HG02870 (cell line): Measurements from ENCODE around the gene NGLY1.
A peak's percentile ranks its signal among the peaks of the same experiment; 100 is the strongest.

ENCODE experiments used
- ATAC-seq: cut with Tn5 transposase; IDR thresholded peaks from one replicate; pipeline ENCODE4 v1.9.1; 2021; ENCODE audit warnings: mild to moderate bottlenecking, moderate library complexity; ENCODE audit not compliant: unreplicated experiment

Gene NGLY1

DNA sequence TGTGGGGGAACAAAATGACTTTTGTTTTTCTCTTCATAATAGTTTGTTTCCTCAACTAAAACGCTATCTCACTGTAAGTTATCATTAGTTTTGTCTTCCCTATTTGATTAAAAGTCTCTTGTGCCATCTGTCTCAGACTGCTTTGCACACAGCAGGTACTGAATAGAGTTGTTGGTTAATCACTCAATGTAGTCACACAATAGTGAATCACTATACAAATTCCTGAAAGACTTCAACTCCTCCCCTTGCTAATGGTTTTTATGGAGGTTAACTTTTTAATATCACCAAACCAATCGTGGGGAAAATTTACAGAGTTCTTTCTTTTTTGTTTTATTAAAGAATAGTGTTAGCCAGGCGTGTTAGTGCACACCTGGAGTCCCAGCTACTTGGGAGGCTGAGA lies 2.6 kb upstream of the NGLY1 start:
- ATAC-seq, result no peak

DNA sequence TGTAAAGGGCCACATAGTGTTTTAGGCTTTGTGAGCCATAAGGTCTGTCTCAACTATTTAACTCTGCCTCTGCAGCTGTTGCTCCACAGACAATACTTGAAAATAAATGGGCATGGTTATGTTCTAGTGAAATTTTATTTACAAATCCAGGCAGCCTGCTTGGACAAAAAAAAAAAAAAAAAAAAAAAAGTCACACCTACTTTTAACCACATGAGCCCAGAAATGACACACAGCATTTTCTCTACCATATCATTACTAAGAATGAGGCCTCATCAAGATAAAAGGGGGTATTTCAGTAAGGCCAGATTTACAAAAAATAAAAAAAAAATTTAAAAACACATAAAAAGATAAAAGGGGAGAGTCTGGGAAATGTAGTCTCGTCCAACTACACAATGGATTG lies 1.7 kb upstream of the NGLY1 start:
- ATAC-seq, result no peak

DNA sequence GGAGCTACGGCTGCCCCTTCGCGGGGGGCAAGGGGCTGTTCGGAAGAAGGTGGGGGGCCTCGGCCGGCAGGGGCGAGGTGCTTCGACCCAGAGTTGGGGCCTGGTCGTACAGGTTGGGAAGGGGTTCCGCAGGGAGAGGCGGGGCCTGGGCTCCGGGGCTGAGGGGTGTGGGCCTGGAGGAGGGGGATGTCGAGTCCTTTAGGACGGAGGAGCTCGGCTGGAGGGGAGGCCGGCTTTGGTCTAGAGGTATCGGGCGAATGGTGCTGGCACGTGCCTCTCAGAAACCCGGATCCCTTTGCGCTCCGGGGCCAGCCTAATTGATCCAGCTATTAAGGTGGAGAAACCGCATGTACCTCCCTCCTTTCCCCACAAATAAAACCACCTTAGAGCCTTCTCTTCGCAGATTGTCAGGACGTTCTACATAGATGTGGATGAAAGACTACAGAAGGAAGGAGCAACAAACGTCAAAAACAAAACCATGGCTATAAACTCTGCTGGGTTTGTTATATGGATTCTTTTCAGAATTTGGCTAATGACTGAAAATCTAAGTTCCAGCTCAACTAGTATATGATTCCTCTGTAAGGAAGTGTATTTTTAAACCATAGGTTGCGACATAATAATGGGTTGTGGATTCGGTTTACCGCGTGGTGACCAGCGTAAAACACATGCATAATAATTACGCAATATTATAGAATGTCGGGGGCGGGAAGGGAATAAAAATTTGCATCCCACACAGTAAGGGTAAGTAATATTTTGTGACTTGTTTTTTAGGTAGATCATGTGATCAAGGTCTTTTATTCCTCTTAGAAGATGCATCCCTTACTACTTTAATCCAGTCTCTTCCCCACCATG lies 644 bp upstream of the NGLY1 start:
- peak; percentile 20 for ATAC-seq

GRCh38 chr3:25782636-25782937 lies 656 bp downstream of the NGLY1 start:
- ATAC-seq, result no peak

GRCh38 chr3:25781758-25782594 lies 1.3 kb downstream of the NGLY1 start:
- ATAC-seq, result peak; percentile 65

DNA sequence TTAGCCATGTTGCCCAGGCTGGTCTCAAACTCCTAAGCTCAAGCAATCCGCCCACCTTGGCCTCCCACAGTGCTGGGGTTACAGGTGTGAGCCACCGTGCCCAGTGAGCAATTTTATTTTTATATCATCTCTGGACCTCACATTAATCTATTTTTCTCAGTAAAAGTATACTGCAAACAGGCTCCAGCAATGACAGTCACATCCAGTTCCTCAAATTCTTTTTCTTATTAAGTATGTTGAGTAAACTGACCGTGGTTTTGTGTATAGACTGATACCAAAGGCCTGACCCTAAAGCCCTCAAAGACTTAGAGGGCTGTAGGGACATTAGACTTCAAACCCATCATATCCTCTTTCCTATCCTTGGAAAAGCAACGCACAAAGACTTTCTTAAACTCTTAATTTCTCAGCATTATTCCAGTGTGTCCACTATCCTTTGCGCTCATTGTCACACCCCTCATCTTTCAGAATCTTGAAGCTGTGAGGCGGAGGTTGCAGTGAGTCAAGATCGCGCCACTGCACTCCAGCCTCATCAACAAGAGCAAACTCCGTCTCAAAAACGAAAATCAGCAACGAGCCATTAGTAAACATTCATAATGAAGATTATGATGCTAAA lies 2.0 kb downstream of the NGLY1 start:
- ATAC-seq, result peak; percentile 0

DNA sequence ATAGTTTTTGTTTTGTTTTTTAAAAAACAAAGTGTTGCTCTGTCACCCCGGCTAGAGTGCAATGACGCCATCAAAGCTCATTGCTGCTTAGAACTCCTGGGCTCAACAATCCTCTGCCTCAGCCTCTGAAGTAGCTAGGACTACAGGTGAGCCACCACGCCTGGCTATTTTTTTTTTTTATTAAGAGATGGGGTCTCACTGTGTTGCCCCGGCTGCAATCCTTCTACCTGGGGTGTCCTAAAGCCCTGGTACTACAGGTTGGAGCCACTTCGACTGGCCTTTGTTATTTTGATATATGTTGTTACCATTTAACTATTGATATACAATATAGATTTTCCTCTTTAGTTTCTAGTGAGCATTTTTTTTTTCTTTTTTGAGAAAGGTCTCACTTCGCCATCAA lies 2.6 kb downstream of the NGLY1 start:
- no peak for ATAC-seq

- peak; percentile 54 for ATAC-seq
These were observed 7.3 kb downstream of the NGLY1 start for GRCh38 chr3:25775936-25776335.

DNA sequence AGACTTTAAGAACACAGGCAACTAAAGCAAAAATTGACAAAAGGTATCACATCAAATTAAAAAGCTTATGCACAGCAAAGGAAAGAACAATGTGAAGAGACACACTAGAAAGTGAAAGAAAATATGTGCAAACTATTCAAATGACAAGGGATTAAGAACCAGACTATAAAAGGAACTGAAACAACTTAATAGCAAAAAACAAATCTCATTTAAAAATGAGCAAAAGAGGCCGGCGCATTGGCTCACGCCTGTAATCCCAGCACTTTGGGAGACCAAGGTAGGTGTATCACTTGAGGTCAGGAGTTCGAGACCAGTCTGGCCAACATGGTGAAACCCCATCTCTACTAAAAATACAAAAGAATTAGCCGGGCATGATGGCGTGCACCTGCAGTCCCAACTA lies 14.4 kb downstream of the NGLY1 start:
- peak; percentile 87 for ATAC-seq

- ATAC-seq, result no peak
These were observed 31.5 kb downstream of the NGLY1 start for GRCh38 chr3:25751725-25752124.

DNA sequence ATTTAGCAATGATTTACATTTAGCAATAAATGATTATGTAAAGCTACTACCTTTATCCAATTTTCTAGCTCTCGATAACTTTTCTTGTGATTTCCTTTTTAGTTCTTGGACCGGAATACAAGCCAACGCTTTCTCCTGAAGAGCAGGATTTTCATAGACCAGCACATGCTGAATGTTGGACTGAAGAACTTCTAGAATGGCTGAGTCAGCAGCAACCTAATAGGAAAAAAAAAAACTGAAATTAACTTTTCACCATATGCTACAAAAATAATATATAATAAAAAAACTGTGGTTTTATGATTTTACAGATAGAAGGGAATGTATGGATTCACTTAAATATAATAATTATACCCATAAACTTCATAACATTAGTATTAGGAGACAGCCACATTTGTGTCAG lies 32.2 kb downstream of the NGLY1 start:
- ATAC-seq, result no peak

- no peak for ATAC-seq
These were observed 34.1 kb downstream of the NGLY1 start for GRCh38 chr3:25749031-25749581.

DNA sequence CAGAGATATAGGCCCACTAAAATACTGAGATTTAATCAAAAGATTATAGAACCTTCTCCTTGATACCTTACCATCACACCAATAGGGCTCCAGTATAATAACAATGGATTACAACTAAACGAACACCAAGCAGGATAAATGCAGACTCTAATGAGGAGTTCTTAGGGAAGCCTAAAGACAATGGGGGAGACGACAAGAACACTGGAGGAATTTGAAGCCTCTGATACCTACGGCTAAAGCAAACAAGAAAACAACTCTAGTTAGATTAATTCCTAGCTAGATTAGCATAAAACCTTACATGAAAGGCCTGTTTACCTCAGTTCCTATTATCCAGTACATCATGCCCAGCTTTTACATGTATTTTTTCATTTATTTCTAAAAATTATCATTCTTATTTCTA lies 35.1 kb downstream of the NGLY1 start:
- no peak for ATAC-seq

- ATAC-seq, result no peak
These were observed 36.2 kb downstream of the NGLY1 start for GRCh38 chr3:25747033-25747432.

GRCh38 chr3:25744470-25744869 lies 38.8 kb downstream of the NGLY1 start:
- ATAC-seq, result no peak

DNA sequence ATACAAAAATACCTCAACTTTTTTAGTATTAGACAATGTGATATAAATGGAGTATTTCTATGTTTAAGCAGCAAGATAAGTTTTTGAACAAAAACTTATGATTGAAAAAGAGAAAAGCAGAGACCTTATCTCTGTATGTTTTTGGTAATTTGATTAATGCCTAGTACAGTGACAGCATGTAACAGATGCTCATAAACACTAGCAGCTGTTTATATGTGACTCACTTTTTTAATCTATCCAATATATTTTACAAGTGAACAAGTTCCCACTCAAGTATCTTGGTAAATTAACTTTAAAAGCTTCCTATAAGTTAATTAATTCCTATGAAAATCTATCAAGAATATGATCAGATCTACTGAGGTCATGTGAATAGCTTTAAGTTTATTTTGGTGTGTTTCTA lies 55.1 kb downstream of the NGLY1 start:
- ATAC-seq, result no peak

GRCh38 chr3:25727316-25727715 lies 55.9 kb downstream of the NGLY1 start:
- no peak for ATAC-seq

GRCh38 chr3:25725810-25726209 lies 57.4 kb downstream of the NGLY1 start:
- ATAC-seq, result no peak

GRCh38 chr3:25724948-25725645 lies 58.1 kb downstream of the NGLY1 start:
- ATAC-seq, result no peak

DNA sequence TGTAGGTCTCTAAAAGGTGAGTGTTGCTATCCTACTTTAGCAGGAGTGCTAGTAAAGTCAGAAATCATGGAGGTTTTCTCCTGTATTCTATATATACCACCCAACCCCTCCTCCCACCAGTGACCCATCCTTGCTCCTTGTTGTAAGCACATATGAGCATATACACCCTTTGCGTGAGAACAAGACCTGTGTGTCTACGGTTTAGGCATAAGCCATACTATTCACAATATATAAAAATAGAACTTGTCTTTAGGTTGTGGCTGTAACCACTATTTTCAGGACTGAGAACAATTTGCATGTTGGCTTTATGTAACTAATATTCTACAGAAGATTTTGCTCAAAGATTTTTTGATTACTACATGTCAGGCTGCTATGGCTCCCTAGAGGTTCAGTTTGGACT lies 59.4 kb downstream of the NGLY1 start:
- ATAC-seq, result peak; percentile 95

DNA sequence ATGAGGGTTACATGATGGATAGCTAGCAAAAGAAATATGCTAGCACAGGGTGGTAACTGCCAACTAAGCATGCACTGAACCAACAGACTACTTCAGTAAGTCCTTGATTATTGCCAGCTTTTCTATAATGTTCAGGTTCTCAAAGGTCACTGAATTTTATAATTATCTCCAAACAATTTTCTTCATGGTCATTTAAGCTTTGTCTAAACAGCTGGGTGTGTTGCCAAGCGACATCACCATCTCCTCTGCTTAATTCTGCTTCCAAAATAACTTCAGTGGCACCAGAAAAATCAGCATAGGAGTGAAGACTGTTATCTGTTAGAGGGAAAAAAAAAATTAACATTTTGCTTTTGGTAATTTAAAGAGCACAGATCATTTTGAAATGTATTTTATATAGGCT lies 63.9 kb downstream of the NGLY1 start:
- ATAC-seq, result no peak
